Stimulated activated CD4-positive, alpha-beta T cell treated with anti-CD3 and anti-CD28 coated beads, Interleukin-12 subunit alpha, Interleukin-12 subunit beta, amount 100 ng/mL, for 4 hours (primary cell): Measurements from ENCODE around the gene ARPP21.

ENCODE experiments used
- DNase-seq: peaks from one replicate; pipeline ENCODE4 v3.0.0-alpha.2; 2020

ARPP21 gene

GRCh38 chr3:35641920-35642527, 2.7 kb downstream of the ARPP21 start:
- DNase-seq = no peak

GRCh38 chr3:35643495-35643894, 4.2 kb downstream of the ARPP21 start:
- DNase-seq = no peak

- DNase-seq = no peak
These were observed 5.1 kb downstream of the ARPP21 start for GRCh38 chr3:35644451-35644850.

- DNase-seq = no peak
These were observed 5.9 kb downstream of the ARPP21 start for GRCh38 chr3:35645189-35645588.

GRCh38 chr3:35646081-35646480, 6.8 kb downstream of the ARPP21 start:
- DNase-seq = no peak

- DNase-seq = no peak
These were observed 8.1 kb downstream of the ARPP21 start for GRCh38 chr3:35647461-35647860.

- no peak for DNase-seq
These were observed 9.0 kb downstream of the ARPP21 start for GRCh38 chr3:35648347-35648746.

GRCh38 chr3:35649405-35649804, 10.1 kb downstream of the ARPP21 start:
- no peak for DNase-seq

GRCh38 chr3:35651426-35651825, 12.1 kb downstream of the ARPP21 start:
- no peak for DNase-seq

- no peak for DNase-seq
These were observed 12.5 kb downstream of the ARPP21 start for GRCh38 chr3:35651851-35652250.

- no peak for DNase-seq
These were observed 14.0 kb downstream of the ARPP21 start for GRCh38 chr3:35653347-35653746.

GRCh38 chr3:35654476-35654875, 15.2 kb downstream of the ARPP21 start:
- DNase-seq = no peak

GRCh38 chr3:35658686-35659085, 19.4 kb downstream of the ARPP21 start:
- DNase-seq = no peak

GRCh38 chr3:35659768-35660167, 20.4 kb downstream of the ARPP21 start:
- no peak for DNase-seq

- no peak for DNase-seq
These were observed 24.1 kb downstream of the ARPP21 start for GRCh38 chr3:35663471-35663870.

GRCh38 chr3:35664460-35664919, 25.2 kb downstream of the ARPP21 start:
- no peak for DNase-seq

- no peak for DNase-seq
These were observed 26.2 kb downstream of the ARPP21 start for GRCh38 chr3:35665390-35666055.

GRCh38 chr3:35666888-35667287, 27.6 kb downstream of the ARPP21 start:
- DNase-seq = no peak

GRCh38 chr3:35670408-35670965, 31.2 kb downstream of the ARPP21 start:
- no peak for DNase-seq

- no peak for DNase-seq
These were observed 32.2 kb downstream of the ARPP21 start for GRCh38 chr3:35671483-35671882.

GRCh38 chr3:35673017-35673416, 33.7 kb downstream of the ARPP21 start:
- no peak for DNase-seq

- DNase-seq = no peak
These were observed 35.3 kb downstream of the ARPP21 start for GRCh38 chr3:35674451-35675109.

GRCh38 chr3:35675206-35675605, 35.9 kb downstream of the ARPP21 start:
- no peak for DNase-seq

- no peak for DNase-seq
These were observed 36.3 kb downstream of the ARPP21 start for GRCh38 chr3:35675621-35676020.
